Dermis blood vessel endothelial cell (primary cell): ENCODE data around the gene VILL. TPM values are rescaled to one million over a fixed set of nuclear protein-coding genes. Genes with fewer than 3 reads are reported as not detected.
A peak's percentile ranks its signal among the peaks of the same experiment; 100 is the strongest.
"Not testable (repeated sequence)": the region's sequence is repeated elsewhere in the genome, so short reads cannot be mapped to it uniquely, and the experiment has no call there.

Experiments used
- DNase-seq: peaks from one replicate; pipeline ENCODE4 v3.0.0; 2010
- total RNA-seq: library from RNA; depleted of rRNA; stranded (reverse); fragments of >200 nt; gene quantifications from 2 replicates; pipeline ENCODE4 v1.2.3, GENCODE V29; 2014

Gene VILL
- total RNA-seq, 1 donor from 2014 or later = 8.0 TPM

GRCh38 chr3:38018296-38019266, 28.0 kb downstream of the VILL start:
- DNase-seq = no peak

GRCh38 chr3:38019658-38020341, 29.2 kb downstream of the VILL start:
- DNase-seq = no peak

- no peak for DNase-seq
These were observed 29.7 kb downstream of the VILL start for GRCh38 chr3:38020342-38020726.

GRCh38 chr3:38021196-38021595, 30.6 kb downstream of the VILL start:
- no peak for DNase-seq

GRCh38 chr3:38022301-38022700, 31.7 kb downstream of the VILL start:
- no peak for DNase-seq

GRCh38 chr3:38022896-38023709, 32.5 kb downstream of the VILL start:
- DNase-seq = no peak

- DNase-seq = no peak
These were observed 36.3 kb downstream of the VILL start for GRCh38 chr3:38026856-38027255.

- DNase-seq = no peak
These were observed 37.2 kb downstream of the VILL start for GRCh38 chr3:38027466-38028465.

- no peak for DNase-seq
These were observed 38.2 kb downstream of the VILL start for GRCh38 chr3:38028621-38029361.

GRCh38 chr3:38029400-38030125, 39.0 kb downstream of the VILL start, which contains the start of gene PLCD1:
Gene PLCD1 (minus strand): TSS chr3:38029642. CDS start chr3:38029539, 103 bp downstream.
- DNase-seq = peak; percentile 50

- no peak for DNase-seq
These were observed 39.8 kb downstream of the VILL start for GRCh38 chr3:38030126-38031021.

- peak; percentile 23 for DNase-seq
These were observed 40.7 kb downstream of the VILL start for GRCh38 chr3:38031022-38031994.

GRCh38 chr3:38032328-38032865, 41.8 kb downstream of the VILL start:
- no peak for DNase-seq

- not testable (repeated sequence) for DNase-seq
These were observed 43.0 kb downstream of the VILL start for GRCh38 chr3:38033586-38033985.

GRCh38 chr3:38034335-38034734, 43.7 kb downstream of the VILL start:
- DNase-seq = not testable (repeated sequence)

- no peak for DNase-seq
These were observed 45.7 kb downstream of the VILL start for GRCh38 chr3:38036286-38036685.

- no peak for DNase-seq
These were observed 46.3 kb downstream of the VILL start for GRCh38 chr3:38036906-38037305.
